GM19324 (cell line): ENCODE measurements around the gene NEDD9.

Source experiments
- ATAC-seq: cut with Tn5 transposase; IDR thresholded peaks from one replicate; pipeline ENCODE4 v1.9.1; 2021; ENCODE audit warnings: mild to moderate bottlenecking, moderate library complexity; ENCODE audit not compliant: unreplicated experiment, low FRiP score

Gene NEDD9

DNA sequence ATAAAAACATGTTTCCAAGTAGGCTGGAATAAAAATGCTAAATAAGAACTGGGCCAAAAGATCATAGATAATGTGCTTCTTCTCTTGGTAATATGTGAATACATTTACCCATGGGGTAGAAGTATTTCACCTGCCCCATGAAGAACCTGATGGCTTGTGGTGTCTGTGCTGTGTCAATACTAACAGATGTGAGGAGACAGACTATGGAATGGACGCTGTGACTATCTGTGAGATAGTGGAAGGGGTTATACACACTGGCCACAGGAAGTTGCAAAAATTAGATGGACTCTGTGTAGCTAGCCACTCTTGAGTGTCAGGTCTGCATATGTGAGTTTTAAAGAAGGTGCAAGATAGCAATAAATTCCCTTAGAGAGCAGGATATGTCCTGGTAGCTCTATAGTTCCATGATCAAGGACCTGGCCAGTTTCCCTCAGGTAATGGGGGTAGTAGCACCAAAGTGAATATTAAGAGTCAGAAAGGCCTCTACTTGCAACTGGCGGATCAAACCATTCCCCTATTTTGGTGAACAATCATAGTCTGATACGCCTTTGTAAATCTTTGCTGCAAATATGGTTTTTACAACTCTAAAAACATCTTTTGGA is 48.6 kb downstream of the NEDD9 start:
- ATAC-seq = no peak

DNA sequence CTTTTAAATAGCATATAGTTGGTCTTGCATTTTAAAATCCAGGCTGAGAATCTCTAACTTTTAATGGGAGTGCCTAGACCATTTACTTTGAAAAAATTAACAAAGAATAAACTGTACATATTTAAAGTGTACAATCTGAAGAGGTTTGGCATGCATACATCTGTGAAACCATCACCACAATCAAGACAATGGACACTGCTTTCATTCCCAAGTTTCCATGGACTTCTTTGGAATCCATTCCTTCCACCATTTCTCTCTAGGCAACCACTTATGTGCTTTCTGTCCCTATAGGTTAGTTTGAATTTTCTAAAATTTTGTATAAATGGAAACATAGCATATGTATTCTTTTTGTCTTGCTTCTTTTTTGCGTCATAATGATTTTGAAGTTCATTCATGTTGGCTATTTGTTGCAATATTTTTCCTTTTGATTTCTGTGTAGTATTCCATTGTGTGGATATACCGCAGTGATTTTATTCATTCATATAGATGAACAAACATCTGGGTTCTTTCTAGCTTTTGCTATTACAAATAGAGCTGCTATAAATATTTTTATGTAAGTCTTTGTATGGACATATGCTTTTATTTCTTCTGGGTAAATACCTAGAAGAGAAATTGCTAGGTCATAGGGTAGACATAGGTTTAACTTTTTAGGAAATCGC is 50.9 kb downstream of the NEDD9 start:
- no peak for ATAC-seq

DNA sequence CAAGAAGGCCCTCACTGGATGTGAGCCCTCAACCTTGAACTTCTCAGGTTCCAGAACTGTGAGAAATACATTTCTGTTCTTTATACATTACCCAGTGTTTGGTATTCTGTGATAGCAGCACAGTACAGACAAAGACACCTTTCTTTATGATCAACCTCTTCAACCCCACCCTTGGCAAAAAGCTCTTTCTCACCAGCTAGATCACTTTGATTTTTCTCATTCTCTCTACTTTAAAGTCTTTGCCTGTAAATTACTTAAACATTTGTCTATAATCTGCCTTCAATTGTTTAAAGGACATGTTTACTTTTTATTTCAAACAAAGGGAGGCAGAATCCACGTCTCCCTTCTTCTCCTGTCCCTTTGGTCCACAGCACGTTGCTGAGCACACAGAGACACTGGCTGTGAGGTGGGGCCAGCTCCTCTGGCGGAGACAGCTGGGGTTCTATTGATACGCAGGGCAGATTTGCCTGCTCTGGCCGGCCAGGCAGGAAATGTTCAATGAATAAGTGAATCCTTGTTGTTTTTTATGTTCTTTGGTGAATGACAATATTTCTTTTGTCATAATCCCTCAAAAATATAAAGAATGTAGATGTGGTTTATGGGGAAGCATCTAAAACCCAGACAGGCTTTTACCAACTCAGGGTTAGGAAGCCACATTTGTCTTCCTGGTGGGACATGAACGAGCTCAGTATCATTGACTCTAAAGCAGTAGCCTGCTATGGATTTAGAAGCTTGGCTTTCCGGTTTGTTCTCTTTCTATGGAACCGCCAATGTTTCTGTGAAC is 52.9 kb downstream of the NEDD9 start:
- no peak for ATAC-seq

DNA sequence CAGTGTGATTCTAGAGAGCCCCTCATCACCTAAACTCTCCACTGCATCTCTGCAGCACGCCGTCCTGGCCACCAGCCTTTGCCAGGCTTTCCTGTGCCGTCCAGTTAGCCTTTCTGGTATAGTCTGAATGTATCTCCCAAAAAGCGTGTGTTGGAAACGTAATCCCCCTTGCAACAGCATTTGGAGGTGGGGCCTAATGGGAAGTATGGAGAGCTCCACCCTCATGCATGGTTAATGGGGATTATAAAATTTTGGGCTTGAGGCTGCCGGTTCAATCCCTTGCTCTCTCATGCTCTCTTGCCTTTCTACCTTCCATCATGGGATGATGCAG is 53.4 kb downstream of the NEDD9 start:
- ATAC-seq = no peak

DNA sequence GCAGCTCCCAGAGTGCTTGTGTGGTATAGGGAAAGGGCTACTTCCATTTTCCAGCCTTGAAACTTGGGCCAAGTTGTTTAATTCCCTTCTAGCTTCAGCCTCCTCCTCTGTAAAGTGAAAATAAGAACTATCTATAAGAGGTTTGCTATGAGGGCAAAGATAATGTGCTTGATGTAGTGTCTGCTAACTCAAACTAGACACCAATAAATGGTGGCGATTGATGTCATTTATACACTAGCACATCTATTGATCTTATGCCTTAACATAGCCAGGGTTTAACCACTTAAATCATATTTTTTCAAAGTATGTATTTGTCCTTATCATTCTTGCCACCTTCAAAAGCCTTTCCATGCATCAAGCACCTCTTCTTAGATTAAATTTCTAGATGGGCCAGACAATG is 55.2 kb downstream of the NEDD9 start:
- ATAC-seq = no peak

DNA sequence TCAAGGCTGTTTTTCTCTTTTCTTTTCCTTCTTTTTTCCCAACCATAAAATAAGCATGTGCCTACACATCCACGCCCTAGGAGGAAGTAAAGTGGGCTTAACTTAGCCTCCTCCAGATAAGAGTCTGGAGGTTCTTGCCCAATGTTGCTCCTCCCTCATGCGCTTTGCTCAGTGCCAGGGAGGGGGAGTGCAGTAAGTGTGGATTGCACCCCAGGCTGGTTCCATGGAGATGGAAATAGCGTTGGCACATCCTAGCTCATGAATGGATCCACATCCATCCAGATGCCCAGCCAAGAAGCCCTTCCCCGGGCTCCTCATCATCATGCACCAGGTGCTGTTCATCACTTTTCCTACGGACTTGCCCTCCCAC is 58.2 kb downstream of the NEDD9 start:
- ATAC-seq = no peak

DNA sequence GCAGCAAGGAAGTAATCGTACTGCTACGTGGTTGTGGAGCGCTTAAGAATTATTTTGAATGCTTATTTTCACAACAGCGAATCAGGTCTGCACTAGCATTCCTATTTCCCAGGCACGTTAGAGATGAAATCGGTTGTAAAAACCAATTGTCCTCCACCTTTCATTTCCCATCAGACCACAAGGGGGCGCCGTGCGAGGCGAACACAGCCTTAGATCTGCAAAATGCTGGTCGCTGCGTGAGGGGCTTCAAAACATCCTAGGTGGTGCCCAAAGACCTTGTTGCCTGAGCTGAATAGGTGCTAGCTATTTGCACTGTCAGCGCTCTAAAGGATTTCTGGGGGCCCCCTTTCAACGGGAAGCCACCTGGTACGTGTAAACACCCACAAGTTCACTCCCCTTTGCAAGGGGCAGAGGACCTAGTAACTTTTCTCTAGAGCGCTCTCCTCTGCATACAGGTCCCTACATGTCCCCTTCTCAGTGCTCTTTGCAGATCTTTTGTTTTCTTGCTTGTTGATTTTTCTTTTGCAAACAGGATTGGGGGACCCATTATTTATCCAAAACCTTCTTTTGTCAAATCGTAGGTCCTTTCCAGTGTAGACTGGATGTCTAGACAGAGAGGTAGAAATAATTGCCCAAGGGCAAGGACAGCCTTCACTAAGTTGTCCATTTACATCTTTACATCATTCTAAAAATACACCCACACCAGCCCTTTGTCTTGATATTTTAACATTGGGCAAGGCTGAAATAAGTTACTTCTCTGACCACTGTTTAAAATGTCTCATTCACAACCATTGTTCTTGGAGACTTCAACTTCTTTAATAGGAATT is 59.8 kb downstream of the NEDD9 start:
- ATAC-seq = no peak

DNA sequence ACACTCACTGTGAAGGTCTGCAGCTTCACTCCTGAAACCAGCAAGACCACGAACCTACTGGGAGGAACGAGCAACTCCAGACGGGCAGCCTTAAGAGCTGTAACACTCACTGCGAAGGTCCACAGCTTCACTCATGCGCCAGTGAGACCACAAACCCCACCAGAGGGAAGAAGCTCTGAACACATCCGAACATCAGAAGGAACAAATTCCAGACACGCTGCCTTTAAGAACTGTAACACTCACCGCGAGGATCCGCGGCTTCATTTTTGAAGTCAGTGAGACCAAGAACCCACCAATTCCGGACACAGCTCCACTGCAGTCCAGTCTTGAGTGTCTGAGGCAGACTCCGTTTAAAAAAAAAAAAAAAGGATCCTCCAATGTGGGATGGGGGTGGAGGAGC is 60.5 kb downstream of the NEDD9 start:
- no peak for ATAC-seq

DNA sequence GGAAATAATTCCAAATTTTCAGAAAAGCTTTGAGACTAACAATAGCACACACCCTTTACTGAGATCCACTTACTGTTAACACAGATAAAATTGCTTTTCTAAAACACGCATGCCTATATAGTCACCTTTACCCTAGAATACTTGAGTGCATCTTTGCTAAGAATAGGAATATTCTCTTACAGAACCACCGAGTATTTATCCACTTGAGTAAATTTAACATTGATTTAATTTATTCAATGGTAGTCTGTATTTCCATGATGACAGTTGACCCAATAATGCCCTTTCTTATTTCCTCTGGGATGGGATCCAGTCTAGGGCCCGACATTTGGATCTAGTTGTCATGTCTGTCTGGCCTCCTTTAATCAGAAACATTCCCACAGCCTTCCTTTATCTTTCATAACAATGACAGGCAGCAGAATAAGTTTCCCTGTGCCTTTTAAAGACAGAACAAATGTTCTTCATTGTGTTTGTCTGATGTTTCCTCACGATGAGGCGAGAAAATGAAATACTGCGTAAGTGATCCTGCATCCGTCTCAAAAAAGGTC is 64.3 kb downstream of the NEDD9 start:
- no peak for ATAC-seq

DNA sequence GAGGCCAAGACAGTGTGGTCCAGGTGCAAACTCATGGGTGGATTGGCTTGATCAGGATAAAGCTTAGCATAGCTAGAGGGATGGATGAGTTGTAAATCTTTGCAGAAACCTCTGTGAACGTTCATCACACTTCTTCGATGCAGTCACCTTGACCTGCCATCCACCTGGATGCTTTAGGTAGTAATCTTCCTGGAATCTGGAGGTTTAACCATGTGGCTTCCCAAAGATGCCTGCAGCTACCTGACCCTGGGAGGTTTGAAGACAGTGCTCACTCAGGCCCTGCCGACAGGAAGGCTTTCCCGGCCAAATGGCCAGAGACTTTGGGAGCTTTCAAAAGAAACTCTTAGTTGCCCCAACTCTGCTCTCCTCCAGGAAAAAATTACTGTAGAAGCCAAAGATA is 65.5 kb downstream of the NEDD9 start:
- ATAC-seq = no peak

DNA sequence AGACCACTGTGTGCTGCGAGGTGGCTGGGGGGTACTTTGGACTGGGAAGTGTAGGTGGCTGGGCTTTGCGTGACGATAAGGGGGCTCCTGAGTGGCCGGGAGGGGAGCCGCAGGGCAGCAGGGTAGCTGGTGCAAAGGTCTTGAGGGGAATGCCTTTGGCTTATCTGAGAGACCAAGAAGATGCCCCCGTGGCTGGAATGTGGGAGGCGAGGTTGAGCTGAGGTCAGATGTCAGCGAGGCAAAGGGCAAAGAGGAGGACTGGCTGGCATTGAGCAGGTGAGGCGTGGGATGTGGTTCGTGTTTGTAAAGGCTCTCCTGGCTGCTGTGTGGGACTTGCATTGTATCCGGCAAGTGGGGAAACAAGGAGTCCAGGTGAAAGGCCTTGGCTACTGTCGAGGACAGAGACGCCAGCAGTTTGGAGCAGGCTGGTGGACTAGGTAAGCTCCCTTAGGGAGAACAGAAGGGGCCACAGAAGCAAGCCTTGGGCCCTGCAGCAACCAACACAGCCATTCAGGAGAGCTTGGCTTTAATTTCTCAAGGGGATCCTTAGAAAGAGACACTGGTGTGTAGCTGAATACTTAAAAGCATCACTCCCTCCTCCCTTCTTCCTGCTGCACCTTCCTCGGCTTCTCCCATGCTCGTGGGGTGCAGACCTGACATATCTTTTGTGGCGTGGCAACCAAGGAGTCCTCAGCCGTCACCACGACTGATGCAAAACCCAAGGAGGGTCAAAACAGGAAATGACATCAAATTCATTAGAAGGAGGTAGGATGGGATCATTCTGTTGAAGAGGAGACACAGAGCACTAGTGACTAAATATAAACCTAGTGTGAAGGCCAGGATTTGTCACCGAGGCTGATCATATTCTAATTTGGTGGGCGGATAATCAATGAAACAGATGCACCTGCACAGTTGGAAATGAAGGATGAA is 67.5 kb downstream of the NEDD9 start:
- no peak for ATAC-seq

DNA sequence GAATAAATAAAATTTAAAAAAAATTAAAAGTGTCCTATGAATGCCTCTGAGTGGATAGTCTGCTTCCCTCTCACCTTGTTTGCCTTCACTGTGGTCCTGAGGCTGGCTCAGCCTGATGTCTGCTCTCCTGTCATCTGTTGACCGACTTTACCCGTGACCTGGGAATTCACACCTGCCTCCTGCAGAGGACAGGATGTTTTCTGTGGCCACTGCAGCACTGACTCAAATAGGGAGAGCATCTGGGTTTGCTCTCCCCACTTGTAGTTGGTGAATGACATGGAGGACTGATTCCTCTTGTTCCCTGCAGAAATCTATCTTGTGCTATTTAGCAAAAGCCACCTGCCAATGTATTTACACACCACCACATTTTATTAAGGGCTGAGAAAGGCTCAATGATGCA is 68.5 kb downstream of the NEDD9 start:
- ATAC-seq = no peak

DNA sequence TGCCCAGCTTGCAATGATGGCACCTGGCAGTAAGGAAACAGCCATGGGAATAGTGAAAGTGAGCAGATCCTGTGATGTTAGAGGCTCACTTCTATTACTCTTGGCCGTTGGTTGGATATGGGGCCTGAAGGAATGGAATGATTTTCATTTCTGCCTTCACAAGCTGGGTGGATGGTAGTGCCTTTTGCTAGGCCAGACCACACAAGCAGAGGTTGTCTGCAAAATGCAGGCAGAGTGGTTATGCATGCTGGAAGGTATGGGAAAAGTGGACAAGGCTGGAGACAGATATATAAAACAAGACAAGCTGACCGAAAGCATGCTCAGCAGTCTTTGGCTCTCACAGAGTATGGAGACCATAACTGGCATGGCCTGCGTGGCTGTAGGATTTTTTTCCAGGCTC is 70.2 kb downstream of the NEDD9 start:
- no peak for ATAC-seq

DNA sequence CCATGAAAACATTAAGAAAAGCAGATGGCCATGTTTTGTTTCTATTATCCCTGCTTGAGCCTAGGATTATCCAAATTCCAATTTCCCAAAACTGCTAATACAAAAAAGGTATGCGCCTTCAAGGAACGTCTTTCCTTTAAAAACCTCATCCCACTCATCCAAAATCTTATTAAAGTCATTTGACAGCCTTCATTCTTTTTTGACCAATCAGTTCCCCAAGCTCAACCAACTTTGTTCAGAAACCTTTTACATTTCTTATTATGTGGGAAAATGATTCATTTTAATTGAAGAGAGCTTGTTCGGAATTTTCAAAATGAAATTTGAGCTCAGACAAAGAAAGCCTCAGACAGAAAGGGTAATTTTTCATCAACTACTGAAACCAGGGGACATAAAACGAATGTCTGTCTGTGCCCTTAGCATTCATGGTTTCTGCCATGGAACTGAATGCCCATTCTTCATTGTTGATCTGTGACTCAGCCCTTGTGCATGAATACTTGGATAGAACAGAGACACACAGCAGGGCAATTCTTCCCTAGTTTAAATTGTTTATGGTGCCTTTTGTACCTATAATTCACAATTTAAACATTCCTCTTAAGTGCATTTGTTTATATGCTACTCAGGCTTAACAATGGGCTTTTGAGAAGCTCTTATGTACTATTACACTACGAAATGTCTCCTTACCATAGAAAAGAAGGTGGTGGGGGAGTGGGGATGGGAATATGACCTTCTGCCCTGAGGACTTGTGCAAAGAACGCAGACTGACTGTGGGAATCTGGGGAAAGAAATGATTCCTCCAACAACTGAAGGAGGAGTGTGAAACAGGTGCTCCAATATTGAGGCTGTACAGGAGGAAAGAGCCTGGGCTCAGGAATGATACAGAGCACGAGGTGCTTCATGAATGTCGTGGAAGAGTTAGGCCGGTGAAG is 71.2 kb downstream of the NEDD9 start:
- no peak for ATAC-seq

DNA sequence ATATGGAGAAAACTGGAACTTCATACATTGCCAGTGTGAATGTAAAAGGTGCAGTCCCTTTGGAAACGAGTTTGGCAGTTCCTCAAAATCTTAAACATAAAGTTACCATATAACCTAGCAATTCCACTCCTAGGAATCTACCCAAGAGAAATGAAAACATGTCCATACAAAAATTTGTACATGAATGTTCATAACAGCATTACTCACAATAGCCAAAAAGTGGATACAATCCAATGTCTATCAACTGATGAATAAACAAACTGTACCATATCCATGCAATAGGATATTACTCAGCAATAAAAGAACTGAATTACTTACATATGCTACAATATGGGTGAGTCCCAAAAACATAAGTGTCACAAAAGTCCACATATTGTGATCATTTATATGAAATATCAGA is 72.3 kb downstream of the NEDD9 start:
- ATAC-seq = no peak

DNA sequence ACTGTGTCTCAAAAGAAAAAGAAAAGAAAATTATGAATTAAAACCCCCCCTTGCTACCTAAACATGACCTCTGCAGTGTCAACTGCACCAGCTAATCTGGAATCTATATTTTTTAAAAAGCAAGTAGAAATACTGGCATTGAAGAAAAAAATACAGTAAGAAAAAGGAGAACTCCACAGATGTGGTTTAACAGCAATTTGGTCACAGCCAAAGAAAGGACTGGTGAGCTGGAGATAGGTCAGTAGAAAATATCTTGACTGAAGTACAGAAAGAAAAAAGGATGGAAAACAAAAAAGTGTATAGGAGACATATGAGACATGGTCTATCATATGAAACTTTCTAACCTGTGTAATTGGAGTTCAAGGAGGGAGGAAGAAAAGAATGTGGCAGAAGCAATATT is 76.9 kb downstream of the NEDD9 start:
- no peak for ATAC-seq

DNA sequence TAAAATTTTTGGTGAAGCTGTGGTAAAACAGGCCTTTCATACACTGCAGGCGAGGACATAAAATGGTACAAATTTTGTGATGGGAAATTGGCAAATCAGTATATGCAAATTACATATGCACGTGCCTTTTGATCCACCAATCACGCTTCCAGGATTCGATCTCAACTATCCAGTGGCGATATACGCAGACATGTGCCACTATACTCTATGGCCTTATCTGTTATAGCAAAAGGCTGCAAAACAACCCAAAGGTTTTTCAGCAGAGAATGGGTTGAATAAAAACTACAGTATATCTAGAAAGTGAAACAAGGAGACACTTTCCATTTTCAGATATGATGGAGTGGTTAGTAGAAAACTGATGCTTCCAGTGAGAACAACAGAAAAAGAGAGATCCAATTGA is 79.0 kb downstream of the NEDD9 start:
- no peak for ATAC-seq

DNA sequence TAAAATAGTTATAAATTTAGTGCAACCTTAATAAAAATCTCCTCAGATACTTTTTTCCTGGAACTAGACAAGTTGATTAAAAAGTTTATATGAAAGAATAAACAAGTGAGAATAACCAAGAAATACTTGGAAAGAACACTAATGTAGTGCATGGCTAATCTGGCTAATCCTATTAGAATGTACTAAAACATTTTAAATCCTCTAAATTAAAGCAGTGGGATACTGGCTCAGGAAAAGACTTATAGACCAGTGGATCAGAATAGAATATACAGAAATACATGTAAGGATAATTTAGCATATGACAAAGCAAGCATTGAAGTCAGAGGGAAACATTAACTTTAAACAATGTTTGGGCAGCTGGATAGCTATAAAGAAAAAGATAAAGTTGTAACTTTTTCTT is 79.9 kb downstream of the NEDD9 start:
- no peak for ATAC-seq

DNA sequence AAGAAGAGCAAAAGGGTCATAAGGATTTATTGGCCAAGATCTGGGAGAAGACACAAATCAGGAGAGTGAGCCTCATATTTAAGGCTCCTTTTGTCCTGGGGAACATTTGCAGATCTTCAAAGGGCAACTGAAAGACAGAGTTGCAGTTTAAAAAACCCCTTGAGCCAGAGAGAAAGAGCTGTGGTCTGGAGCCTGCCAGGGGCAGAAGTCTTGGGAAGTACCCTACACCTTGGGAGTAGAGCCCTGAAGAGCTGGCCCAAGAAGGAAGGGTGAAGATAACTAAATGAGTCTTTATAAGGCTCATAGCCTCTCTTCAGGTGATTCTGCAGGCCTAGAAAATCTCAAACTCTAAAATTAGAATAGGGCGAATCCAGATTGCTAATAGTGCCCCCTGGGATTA is 81.0 kb downstream of the NEDD9 start:
- no peak for ATAC-seq
